Fibroblast of mammary gland (primary cell): ENCODE results near the gene USP49.
A peak's percentile ranks its signal among the peaks of the same experiment; 100 is the strongest.

ENCODE experiments used
- DNase-seq: peaks from one replicate; pipeline ENCODE4 v3.0.0-alpha.2; 2010; ENCODE audit warnings: low read depth
- H3K4me3 ChIP-seq: 2 replicates; pipeline ENCODE4 v1.5.1; 2011; ENCODE audit warnings: low read depth, mild to moderate bottlenecking, low read length, moderate library complexity; ENCODE audit not compliant: control insufficient read depth
- TF ChIP-seq, protein P1 (sequence below): conservative IDR thresholded peaks from 2 replicates; pipeline ENCODE4 v1.5.1; 2011; ENCODE audit warnings: low read depth, low read length, inconsistent platforms; ENCODE audit not compliant: control insufficient read depth, insufficient read depth

The USP49 gene

GRCh38 chr6:41811095-41811494 lies 84.1 kb downstream of the USP49 start:
- no peak for DNase-seq
- H3K4me3 ChIP-seq, result no peak overlapping the region
- TF ChIP-seq, protein P1, sequence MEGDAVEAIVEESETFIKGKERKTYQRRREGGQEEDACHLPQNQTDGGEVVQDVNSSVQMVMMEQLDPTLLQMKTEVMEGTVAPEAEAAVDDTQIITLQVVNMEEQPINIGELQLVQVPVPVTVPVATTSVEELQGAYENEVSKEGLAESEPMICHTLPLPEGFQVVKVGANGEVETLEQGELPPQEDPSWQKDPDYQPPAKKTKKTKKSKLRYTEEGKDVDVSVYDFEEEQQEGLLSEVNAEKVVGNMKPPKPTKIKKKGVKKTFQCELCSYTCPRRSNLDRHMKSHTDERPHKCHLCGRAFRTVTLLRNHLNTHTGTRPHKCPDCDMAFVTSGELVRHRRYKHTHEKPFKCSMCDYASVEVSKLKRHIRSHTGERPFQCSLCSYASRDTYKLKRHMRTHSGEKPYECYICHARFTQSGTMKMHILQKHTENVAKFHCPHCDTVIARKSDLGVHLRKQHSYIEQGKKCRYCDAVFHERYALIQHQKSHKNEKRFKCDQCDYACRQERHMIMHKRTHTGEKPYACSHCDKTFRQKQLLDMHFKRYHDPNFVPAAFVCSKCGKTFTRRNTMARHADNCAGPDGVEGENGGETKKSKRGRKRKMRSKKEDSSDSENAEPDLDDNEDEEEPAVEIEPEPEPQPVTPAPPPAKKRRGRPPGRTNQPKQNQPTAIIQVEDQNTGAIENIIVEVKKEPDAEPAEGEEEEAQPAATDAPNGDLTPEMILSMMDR, result no peak

- TF ChIP-seq, protein P1, result no peak
- H3K4me3 ChIP-seq, result no peak overlapping the region
- no peak for DNase-seq
Measured at GRCh38 chr6:41805830-41806774, 89.1 kb downstream of the USP49 start.

DNA sequence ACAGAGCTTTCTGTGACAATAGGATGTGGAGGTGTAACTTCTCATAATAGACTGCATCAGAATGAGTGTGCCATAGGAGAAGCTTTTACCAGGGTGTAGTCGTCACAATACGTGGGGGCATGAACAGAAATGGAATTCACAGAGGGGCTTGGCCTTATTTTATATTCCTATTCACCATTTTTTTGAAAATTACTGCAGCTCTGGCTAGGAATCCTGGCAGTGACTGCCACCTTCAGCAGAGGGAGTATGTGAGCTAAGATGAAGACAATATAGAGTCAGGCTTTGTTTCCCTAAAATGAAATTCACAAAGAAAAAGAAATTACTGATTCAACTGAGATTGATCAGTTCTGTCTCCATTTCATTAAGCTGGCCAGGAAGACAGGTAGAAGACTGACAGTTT lies 93.8 kb downstream of the USP49 start:
- DNase-seq, result peak; percentile 28
- TF ChIP-seq, protein P1, result peak; percentile 61
- H3K4me3 ChIP-seq, result no peak overlapping the region

DNA sequence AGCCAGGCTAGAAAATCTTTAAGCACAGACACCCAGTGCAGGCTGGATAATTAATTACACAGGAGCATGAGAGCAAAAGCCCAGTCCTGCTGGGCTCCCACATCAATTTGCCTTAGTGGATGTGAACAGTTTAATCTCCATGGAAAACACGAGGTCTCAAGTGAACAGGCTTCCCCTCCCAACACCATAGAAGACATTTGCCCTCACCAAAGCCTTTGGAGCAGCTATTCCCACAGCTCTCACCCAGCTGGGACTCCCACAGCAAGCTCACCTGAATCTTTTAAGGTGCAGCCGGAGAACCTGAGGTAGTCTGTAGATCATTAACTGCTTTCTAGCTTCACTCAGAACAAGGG lies 95.6 kb downstream of the USP49 start:
- TF ChIP-seq, protein P1, result no peak

DNA sequence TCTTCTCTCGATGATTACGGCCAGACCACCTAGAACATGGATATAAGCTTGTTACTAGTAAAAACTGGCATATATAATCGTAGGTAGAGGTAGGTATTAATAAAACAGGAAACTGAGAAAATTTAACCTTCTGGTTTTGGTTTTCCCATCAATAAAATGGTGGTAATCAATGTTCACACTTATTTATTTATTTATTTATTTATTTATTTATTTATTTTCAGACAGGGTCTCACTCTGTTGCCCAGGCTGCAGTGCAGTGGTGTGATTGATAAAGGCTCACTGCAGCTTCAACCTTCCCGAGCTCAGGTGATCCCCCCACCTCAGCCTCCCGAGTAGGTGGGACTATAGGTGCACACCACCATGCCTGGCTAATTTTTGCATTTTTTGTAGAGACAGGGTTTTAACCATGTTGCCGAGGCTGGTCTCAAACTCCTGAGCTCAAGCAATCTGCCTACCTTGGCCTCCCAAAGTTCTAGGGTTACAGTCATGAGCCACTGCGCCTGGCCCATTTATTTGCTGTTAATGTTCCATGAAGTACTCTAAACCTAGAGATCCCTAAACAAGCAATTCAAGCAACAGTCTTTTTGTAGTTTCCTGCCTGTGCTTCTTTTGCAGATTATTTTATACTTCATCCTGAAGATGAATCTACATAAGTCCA lies 96.1 kb downstream of the USP49 start:
- no peak for DNase-seq
- no peak overlapping the region for H3K4me3 ChIP-seq
- TF ChIP-seq, protein P1, result no peak

More for the DNA sequence above, 95.6 kb downstream of the USP49 start:
- no peak for DNase-seq
- H3K4me3 ChIP-seq, result no peak overlapping the region

DNA sequence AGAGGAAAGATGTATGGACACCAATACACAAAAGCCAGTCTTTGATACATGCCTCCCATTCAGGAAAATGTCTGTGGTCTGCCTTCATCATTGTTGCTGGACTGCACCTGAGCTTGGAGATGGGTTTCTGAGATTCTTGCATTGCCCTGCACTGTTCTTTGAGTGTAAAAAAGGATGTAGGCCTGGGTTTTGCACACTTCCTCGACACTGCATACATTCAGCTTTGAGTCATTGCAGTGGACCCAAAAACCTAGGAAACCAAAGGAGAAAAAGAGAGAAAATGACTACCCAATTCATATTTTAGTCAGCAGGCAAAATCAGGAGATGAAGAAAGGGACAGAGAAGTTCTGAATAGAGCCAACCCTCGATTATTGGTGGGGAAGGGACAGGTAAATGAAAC lies 98.7 kb downstream of the USP49 start:
- TF ChIP-seq, protein P1, result no peak
- no peak for DNase-seq
- no peak overlapping the region for H3K4me3 ChIP-seq
